MV-4-11 (cell line): ENCODE results near the gene RGCC.

Experiments
- DNase-seq: peaks from one replicate; lab custom pipeline; 2025; lab: John Stamatoyannopoulos, UW

The RGCC gene

GRCh38 chr13:41453620-41454019, 3.7 kb upstream of the RGCC start:
- DNase-seq, result no peak

GRCh38 chr13:41454170-41454569, 3.2 kb upstream of the RGCC start:
- DNase-seq, result no peak

GRCh38 chr13:41455725-41456419, 1.5 kb upstream of the RGCC start:
- DNase-seq, result no peak

- DNase-seq, result no peak
Measured at GRCh38 chr13:41457589-41458186, 338 bp downstream of the RGCC start.

- peak; percentile 21 for DNase-seq
Measured at GRCh38 chr13:41458187-41458760, 924 bp downstream of the RGCC start.

- DNase-seq, result peak; percentile 73
Measured at GRCh38 chr13:41458761-41459431, 1.5 kb downstream of the RGCC start.

- DNase-seq, result no peak
Measured at GRCh38 chr13:41459432-41460073, 2.2 kb downstream of the RGCC start.

- DNase-seq, result no peak
Measured at GRCh38 chr13:41460074-41460465, 2.7 kb downstream of the RGCC start.

GRCh38 chr13:41460930-41461329, 3.6 kb downstream of the RGCC start:
- peak; percentile 17 for DNase-seq

GRCh38 chr13:41461527-41462139, 4.3 kb downstream of the RGCC start:
- DNase-seq, result no peak

GRCh38 chr13:41462427-41462826, 5.1 kb downstream of the RGCC start:
- no peak for DNase-seq

- no peak for DNase-seq
Measured at GRCh38 chr13:41463838-41464602, 6.7 kb downstream of the RGCC start.

GRCh38 chr13:41465241-41465847, 8.0 kb downstream of the RGCC start:
- peak; percentile 97 for DNase-seq

GRCh38 chr13:41465898-41466320, 8.6 kb downstream of the RGCC start:
- DNase-seq, result peak; percentile 32

- DNase-seq, result no peak
Measured at GRCh38 chr13:41467425-41467945, 10.1 kb downstream of the RGCC start.

GRCh38 chr13:41468631-41469030, 11.3 kb downstream of the RGCC start:
- DNase-seq, result no peak

GRCh38 chr13:41470196-41470595, 12.8 kb downstream of the RGCC start:
- DNase-seq, result no peak

GRCh38 chr13:41471785-41472184, 14.4 kb downstream of the RGCC start:
- no peak for DNase-seq

- DNase-seq, result no peak
Measured at GRCh38 chr13:41487222-41487621, 29.9 kb downstream of the RGCC start.

GRCh38 chr13:41488124-41488523, 30.8 kb downstream of the RGCC start:
- DNase-seq, result no peak
